Ascending aorta (tissue), 2 donors: Measurements from ENCODE around the gene ATP11A. TPM values are rescaled to one million over a fixed set of nuclear protein-coding genes. Genes with fewer than 3 reads are reported as not detected.

Experiments
- DNase-seq, 2 donors: peaks; one replicate each; pipeline ENCODE4 v3.0.0-alpha.2; 2019; ENCODE audit warnings: low spot score in 2 of 2
- H3K27ac ChIP-seq, 2 donors: fragments of 200-600 bp; sonication (generic); one replicate each; pipeline ENCODE4 v1.5.1; 2016 to 2017; ENCODE audit warnings: mild to moderate bottlenecking in 1 of 2
- H3K27me3 ChIP-seq: fragments of 200-600 bp; sonication (generic); one replicate; pipeline ENCODE4 v1.5.1; 2017
- H3K36me3 ChIP-seq, 2 donors: fragments of 200-600 bp; sonication (generic); one replicate each; pipeline ENCODE4 v1.5.1; 2016
- H3K4me1 ChIP-seq, 2 donors: fragments of 200-600 bp; sonication (generic); one replicate each; pipeline ENCODE4 v1.5.1; 2016 to 2017; ENCODE audit warnings: mild to moderate bottlenecking in 1 of 2
- H3K4me3 ChIP-seq, 2 donors: fragments of 200-600 bp; sonication (generic); one replicate each; pipeline ENCODE4 v1.5.1; 2016 to 2017; ENCODE audit warnings: mild to moderate bottlenecking in 1 of 2
- H3K9me3 ChIP-seq, 2 donors: fragments of 200-600 bp; sonication (generic); one replicate each; pipeline ENCODE4 v1.5.1; 2016
- intact Hi-C: fragments of 100-400 bp; cut with DNase I; formaldehyde crosslinking; loops from one replicate; pipeline ENCODE4 v1.15.1; 2023
- total RNA-seq: library from RNA; depleted of rRNA; stranded (reverse); fragments of >200 nt; gene quantifications from one replicate; pipeline ENCODE4 v1.1.0, GENCODE V29; 2016
- TF ChIP-seq, protein P1 (sequence below), 3 experiments: fragments of 200-600 bp in 2 of 3; fragments of 450-650 bp in 1 of 3; sonication (generic) in 2 of 3; IDR thresholded peaks; one replicate each; pipeline ENCODE4 v1.5.1; 2016 to 2019; ENCODE audit warnings: antibody characterized with exemption in 3 of 3, mild to moderate bottlenecking in 1 of 3, moderate library complexity in 1 of 3

The ATP11A gene
- total RNA-seq, 1 donor from 2014 or later, result 50.1 TPM

DNA sequence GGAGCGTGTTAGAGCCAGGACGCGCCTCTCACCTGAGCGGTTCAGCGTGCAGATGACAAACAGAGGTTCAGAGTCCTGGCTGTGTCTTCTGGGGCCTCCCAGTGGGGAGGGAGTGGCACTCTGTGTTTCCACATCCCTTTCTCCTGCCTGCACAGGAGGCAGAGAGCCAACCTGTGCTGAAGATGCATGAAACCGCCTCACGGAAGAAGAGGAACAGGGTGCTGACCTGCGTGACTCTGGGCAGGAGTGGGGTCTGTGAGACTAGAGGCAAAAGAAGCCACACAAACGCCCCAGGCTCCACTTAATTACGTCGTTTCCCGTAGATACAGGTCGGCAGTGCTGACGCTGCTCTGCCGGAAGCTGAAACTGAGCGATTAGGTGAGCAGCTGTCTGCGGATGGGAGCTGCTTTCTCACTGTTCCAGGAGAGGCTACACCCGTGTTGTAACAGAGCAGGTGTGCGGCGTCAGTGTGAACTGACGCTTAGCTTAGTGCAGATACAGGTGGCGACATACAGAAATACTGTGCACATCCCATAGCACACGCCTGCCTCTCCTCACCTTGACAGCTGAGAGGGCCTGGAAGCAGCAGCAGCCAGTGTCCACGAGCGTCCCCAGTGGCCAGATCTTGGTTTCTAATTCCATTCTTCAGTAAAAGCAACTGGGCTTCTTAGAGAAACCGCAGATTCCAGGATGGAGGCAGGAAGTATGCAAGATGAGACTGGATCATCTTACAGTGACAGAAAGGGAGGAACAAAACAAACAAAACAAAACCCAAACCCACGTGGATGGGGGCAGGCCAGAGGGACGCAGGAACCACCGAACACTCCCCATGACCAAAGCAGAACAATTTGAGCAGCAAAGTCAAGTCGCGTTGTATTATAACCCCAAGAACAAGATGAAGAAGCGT, 241.4 kb downstream of the ATP11A start:
- DNase-seq, result no peak
- intact Hi-C loops, result no loop called here
- Histone ChIP-seq H3K36me3 (no peaks in the 10 kb centered on the region), H3K4me1 (no peaks in the 10 kb centered on the region), H3K27ac (no peak overlapping the region), H3K27me3 (no peaks in the 10 kb centered on the region), H3K4me3 (no peak overlapping the region), H3K9me3 (no peaks in the 10 kb centered on the region)
- TF ChIP-seq, protein P1, sequence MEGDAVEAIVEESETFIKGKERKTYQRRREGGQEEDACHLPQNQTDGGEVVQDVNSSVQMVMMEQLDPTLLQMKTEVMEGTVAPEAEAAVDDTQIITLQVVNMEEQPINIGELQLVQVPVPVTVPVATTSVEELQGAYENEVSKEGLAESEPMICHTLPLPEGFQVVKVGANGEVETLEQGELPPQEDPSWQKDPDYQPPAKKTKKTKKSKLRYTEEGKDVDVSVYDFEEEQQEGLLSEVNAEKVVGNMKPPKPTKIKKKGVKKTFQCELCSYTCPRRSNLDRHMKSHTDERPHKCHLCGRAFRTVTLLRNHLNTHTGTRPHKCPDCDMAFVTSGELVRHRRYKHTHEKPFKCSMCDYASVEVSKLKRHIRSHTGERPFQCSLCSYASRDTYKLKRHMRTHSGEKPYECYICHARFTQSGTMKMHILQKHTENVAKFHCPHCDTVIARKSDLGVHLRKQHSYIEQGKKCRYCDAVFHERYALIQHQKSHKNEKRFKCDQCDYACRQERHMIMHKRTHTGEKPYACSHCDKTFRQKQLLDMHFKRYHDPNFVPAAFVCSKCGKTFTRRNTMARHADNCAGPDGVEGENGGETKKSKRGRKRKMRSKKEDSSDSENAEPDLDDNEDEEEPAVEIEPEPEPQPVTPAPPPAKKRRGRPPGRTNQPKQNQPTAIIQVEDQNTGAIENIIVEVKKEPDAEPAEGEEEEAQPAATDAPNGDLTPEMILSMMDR (IDR thresholded peaks at IDR 0.05), result peak in 1 of 3 experiments; percentile 6

- H3K27me3 ChIP-seq, result no peaks in the 10 kb centered on the region
- TF ChIP-seq, protein P1 (IDR thresholded peaks at IDR 0.05), result no peak
- intact Hi-C loops, result no loop called here
These were observed 243.1 kb downstream of the ATP11A start for GRCh38 chr13:112932971-112933370.

DNA sequence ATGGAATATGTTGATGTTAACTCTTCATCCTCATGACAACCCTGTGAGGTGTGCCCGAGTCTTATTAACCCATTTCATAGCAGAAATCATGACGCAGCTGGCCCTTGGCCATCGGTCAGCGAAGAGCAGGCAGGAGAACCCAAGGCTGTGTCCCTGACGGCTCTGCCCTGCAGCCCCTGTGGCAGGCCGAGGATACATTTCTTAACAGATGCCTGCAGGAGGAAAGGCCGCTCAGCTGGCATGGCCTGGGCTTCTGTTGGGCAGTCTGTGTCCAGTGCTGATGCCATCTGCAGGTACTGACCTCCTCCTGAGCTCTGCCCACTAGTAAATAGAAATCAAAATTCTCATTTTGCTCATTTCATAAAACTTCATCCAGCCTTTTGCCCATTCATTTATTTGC, 243.8 kb downstream of the ATP11A start:
- H3K36me3 ChIP-seq, result no peaks in the 10 kb centered on the region
- no peaks in the 10 kb centered on the region for H3K27me3 ChIP-seq

More at GRCh38 chr13:112932971-112933370, 243.1 kb downstream of the ATP11A start:
- Histone ChIP-seq H3K9me3 (no peaks in the 10 kb centered on the region), H3K4me3 (no peak overlapping the region), H3K27ac (no peak overlapping the region), H3K4me1 (no peaks in the 10 kb centered on the region), H3K36me3 (no peaks in the 10 kb centered on the region)
- DNase-seq, result no peak

GRCh38 chr13:112934078-112934477, 244.2 kb downstream of the ATP11A start:
- Histone ChIP-seq H3K4me1 (no peaks in the 10 kb centered on the region), H3K27ac (no peak overlapping the region), H3K4me3 (no peak overlapping the region), H3K9me3 (no peaks in the 10 kb centered on the region), H3K27me3 (no peaks in the 10 kb centered on the region), H3K36me3 (no peaks in the 10 kb centered on the region)
- intact Hi-C loops, result no loop called here
- DNase-seq, result no peak
- TF ChIP-seq, protein P1 (IDR thresholded peaks at IDR 0.05), result no peak

More for the DNA sequence above, 243.8 kb downstream of the ATP11A start:
- no peak for DNase-seq
- Histone ChIP-seq H3K4me1 (no peaks in the 10 kb centered on the region), H3K27ac (no peak overlapping the region), H3K4me3 (no peak overlapping the region), H3K9me3 (no peaks in the 10 kb centered on the region)
- intact Hi-C loops, result no loop called here
- TF ChIP-seq, protein P1 (IDR thresholded peaks at IDR 0.05), result no peak

Other genes starting within 250 kb of the ATP11A start
- gene TUBGCP3, start 101.9 kb upstream of the ATP11A start, total RNA-seq, result 22.4 TPM